Measurements from ENCODE around the gene TCERG1L.

DNA sequence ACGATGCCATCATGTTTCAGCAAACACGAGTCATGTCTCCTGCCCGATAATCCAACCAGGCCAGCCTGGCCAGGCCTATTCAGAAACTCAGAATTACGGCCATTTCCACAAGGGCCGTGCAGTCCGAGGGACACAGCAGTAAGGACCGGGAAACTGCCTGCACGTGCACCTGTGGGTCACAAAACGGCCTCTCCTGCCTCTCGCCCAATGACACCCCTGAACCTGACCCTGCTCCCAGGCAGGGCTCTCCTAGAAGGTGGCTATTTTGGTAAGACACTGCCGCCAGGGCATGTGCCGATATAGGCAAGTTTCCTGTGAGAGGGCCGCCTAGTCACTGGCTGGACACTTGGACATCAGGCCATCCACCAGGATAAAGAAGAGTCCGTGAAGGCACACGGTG, 196.7 kb downstream of the TCERG1L start:
- TF ChIP-seq, protein P1, sequence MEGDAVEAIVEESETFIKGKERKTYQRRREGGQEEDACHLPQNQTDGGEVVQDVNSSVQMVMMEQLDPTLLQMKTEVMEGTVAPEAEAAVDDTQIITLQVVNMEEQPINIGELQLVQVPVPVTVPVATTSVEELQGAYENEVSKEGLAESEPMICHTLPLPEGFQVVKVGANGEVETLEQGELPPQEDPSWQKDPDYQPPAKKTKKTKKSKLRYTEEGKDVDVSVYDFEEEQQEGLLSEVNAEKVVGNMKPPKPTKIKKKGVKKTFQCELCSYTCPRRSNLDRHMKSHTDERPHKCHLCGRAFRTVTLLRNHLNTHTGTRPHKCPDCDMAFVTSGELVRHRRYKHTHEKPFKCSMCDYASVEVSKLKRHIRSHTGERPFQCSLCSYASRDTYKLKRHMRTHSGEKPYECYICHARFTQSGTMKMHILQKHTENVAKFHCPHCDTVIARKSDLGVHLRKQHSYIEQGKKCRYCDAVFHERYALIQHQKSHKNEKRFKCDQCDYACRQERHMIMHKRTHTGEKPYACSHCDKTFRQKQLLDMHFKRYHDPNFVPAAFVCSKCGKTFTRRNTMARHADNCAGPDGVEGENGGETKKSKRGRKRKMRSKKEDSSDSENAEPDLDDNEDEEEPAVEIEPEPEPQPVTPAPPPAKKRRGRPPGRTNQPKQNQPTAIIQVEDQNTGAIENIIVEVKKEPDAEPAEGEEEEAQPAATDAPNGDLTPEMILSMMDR (IDR thresholded peaks at IDR 0.05), result no peak
- TF ChIP-seq POLR2A (IDR thresholded peaks at IDR 0.05), result no peak
- TF ChIP-seq EP300 (IDR thresholded peaks at IDR 0.05), result no peak

All from tibial nerve (tissue), 4 donors.